Activated naive CD8-positive, alpha-beta T cell treated with anti-CD3 and anti-CD28 coated beads, Interleukin-2, amount 50 U/mL, for 16 hours (primary cell): Measurements from ENCODE around the gene RECQL5.
"Not testable (repeated sequence)": the region's sequence is repeated elsewhere in the genome, so short reads cannot be mapped to it uniquely, and the experiment has no call there.

ENCODE experiments used
- DNase-seq: peaks from one replicate; pipeline ENCODE4 v3.0.0-alpha.2; 2020; ENCODE audit warnings: low read depth, low spot score

Gene RECQL5

GRCh38 chr17:75647921-75648320 is 19.0 kb downstream of the RECQL5 start:
- no peak for DNase-seq

- DNase-seq = no peak
These were observed 19.9 kb downstream of the RECQL5 start for GRCh38 chr17:75647061-75647460.

GRCh38 chr17:75646638-75646992 is 20.3 kb downstream of the RECQL5 start:
- DNase-seq = no peak

GRCh38 chr17:75645889-75646637 is 20.9 kb downstream of the RECQL5 start:
- DNase-seq = no peak

GRCh38 chr17:75645501-75645888 is 21.5 kb downstream of the RECQL5 start:
- no peak for DNase-seq

- no peak for DNase-seq
These were observed 23.3 kb downstream of the RECQL5 start for GRCh38 chr17:75643643-75644017.

GRCh38 chr17:75642784-75643642 is 23.9 kb downstream of the RECQL5 start:
- no peak for DNase-seq

- DNase-seq = no peak
These were observed 24.7 kb downstream of the RECQL5 start for GRCh38 chr17:75642182-75642783.

GRCh38 chr17:75641343-75641742 is 25.6 kb downstream of the RECQL5 start:
- no peak for DNase-seq

- no peak for DNase-seq
These were observed 26.3 kb downstream of the RECQL5 start for GRCh38 chr17:75640556-75641119.

- DNase-seq = no peak
These were observed 27.0 kb downstream of the RECQL5 start for GRCh38 chr17:75639771-75640555.

GRCh38 chr17:75639327-75639726 is 27.6 kb downstream of the RECQL5 start:
- DNase-seq = no peak

GRCh38 chr17:75638893-75639292 is 28.1 kb downstream of the RECQL5 start:
- no peak for DNase-seq

- DNase-seq = not testable (repeated sequence)
These were observed 28.9 kb downstream of the RECQL5 start for GRCh38 chr17:75638039-75638438.

GRCh38 chr17:75637551-75637950 is 29.4 kb downstream of the RECQL5 start:
- no peak for DNase-seq

GRCh38 chr17:75637143-75637538 is 29.8 kb downstream of the RECQL5 start:
- DNase-seq = no peak

- DNase-seq = no peak
These were observed 30.4 kb downstream of the RECQL5 start for GRCh38 chr17:75636381-75637142.

- no peak for DNase-seq
These were observed 31.2 kb downstream of the RECQL5 start for GRCh38 chr17:75635610-75636202.

- no peak for DNase-seq
These were observed 32.0 kb downstream of the RECQL5 start for GRCh38 chr17:75634754-75635609.
